Central memory CD8-positive, alpha-beta T cell (primary cell): Measurements from ENCODE around the gene EIF5AL1.
"Not testable (repeated sequence)": the region's sequence is repeated elsewhere in the genome, so short reads cannot be mapped to it uniquely, and the experiment has no call there.

Experiments used
- ATAC-seq: fragments of 150-1000 bp; cut with Tn5 transposase; replicated peaks from 2 replicates; pipeline ENCODE4 v1.10.0; 2022; ENCODE audit warnings: mild to moderate bottlenecking, moderate FRiP score, moderate number of reproducible peaks; ENCODE audit not compliant: poor library complexity, severe bottlenecking; ENCODE audit errors: extremely low read depth
- DNase-seq, 2 donors: peaks; one replicate each; pipeline ENCODE4 v3.0.0; 2021; ENCODE audit warnings: low spot score in 2 of 2
- H3K27ac Mint-ChIP-seq: one replicate; pipeline ENCODE4 v1.8.0; 2022; ENCODE audit warnings: low read depth, mild to moderate bottlenecking, moderate library complexity, mixed read lengths
- H3K27me3 Mint-ChIP-seq: one replicate; pipeline ENCODE4 v1.8.0; 2022; ENCODE audit warnings: mixed read lengths
- H3K36me3 Mint-ChIP-seq: one replicate; pipeline ENCODE4 v1.8.0; 2022; ENCODE audit warnings: mild to moderate bottlenecking, moderate library complexity, mixed read lengths; ENCODE audit not compliant: insufficient read depth
- H3K4me1 Mint-ChIP-seq: one replicate; pipeline ENCODE4 v1.8.0; 2022; ENCODE audit warnings: mixed read lengths
- H3K4me3 Mint-ChIP-seq: one replicate; pipeline ENCODE4 v1.8.0; 2022; ENCODE audit warnings: mild to moderate bottlenecking, moderate library complexity, mixed read lengths
- H3K9me3 Mint-ChIP-seq: one replicate; pipeline ENCODE4 v1.8.0; 2022; ENCODE audit warnings: mixed read lengths

EIF5AL1 gene

DNA sequence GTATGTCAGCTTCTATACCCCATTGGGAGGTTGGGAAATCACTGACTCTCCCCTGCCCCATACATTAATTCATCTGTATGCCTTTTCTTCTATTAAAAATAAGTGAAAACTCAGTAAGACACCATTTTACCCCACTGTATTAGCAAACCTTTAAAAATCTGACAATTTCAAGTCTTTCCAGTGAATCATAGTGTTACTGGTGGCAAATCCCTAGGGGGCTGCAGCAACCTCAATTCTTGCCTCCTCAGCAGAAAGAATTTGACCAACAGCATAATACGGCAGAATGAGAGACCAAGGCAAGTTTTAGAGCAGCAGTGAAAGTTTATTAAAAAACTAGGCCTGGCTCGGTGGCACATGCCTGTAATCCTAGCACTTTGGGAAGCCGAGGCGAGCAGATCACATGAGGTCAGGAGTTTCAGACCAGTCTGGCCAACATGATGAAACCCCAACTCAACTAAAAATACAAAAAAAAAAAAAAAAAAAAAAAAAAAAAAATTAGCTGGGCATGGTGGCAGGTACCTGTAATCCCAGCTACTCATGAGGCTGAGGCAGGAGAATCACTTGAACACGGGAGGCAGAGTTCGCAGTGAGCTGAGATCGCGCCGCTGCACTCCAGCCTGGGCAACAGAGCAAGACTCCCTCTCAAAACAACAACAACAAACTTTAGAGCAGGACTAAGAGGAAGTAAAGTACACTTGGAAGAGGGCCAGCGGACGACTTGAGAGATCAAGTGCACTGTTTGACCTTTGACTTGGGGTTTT, 21.0 kb downstream of the EIF5AL1 start:
- not testable (repeated sequence) for H3K4me1 Mint-ChIP-seq, H3K4me3 Mint-ChIP-seq, H3K27me3 Mint-ChIP-seq, DNase-seq, H3K36me3 Mint-ChIP-seq, ATAC-seq, H3K9me3 Mint-ChIP-seq, H3K27ac Mint-ChIP-seq

- DNase-seq, H3K27me3 Mint-ChIP-seq, H3K36me3 Mint-ChIP-seq, H3K9me3 Mint-ChIP-seq, H3K27ac Mint-ChIP-seq, H3K4me1 Mint-ChIP-seq, H3K4me3 Mint-ChIP-seq, ATAC-seq: not testable (repeated sequence)
Measured at GRCh38 chr10:79533903-79534175, 21.5 kb downstream of the EIF5AL1 start.

- not testable (repeated sequence) for ATAC-seq, H3K27me3 Mint-ChIP-seq, H3K4me1 Mint-ChIP-seq, H3K36me3 Mint-ChIP-seq, H3K4me3 Mint-ChIP-seq, H3K9me3 Mint-ChIP-seq, H3K27ac Mint-ChIP-seq, DNase-seq
Measured at GRCh38 chr10:79538311-79538710, 26.0 kb downstream of the EIF5AL1 start.

DNA sequence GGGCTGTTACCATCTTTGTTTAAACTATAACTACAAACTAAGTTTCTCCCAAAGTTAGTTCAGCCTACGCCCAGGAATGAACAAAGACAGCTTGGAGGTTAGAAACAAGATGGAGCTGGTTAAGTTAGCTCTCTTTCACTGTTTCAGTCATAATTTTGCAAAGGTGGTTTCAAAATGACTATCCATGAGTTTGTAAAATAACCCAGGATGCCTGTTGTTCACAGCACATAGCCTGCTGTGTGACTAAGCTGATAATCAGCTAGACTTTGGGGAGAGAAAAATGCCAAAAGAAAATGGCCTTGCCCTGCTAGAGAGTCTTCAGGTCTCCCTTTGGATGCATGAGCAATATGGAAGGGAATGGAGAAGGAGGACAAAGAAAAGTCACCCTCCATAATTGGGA, 28.6 kb downstream of the EIF5AL1 start:
- not testable (repeated sequence) for DNase-seq, H3K27ac Mint-ChIP-seq, H3K27me3 Mint-ChIP-seq, H3K36me3 Mint-ChIP-seq, H3K9me3 Mint-ChIP-seq, ATAC-seq, H3K4me1 Mint-ChIP-seq, H3K4me3 Mint-ChIP-seq

DNA sequence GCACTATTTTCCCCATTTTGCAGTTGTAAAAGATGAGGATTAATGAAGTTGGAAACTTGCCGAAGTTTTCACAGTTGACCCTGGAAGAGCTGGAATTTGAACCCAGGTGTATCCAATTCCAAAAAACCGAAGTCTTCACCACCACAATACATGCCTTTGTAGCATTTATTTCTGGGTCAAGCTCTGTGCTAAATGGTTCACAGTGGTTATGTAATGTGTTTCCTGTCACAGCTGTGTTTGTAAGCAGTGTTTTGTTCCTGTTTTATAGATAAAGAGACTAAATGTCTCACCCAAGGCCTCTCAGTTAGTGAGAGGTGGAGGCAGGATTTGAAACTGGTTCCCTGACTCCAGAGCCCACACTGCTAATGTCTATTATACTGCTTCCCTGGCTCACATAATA, 30.3 kb downstream of the EIF5AL1 start:
- no peaks in the 10 kb centered on the region for H3K4me1 Mint-ChIP-seq
- H3K27me3 Mint-ChIP-seq, result no peaks in the 10 kb centered on the region
- no peak overlapping the region for H3K4me3 Mint-ChIP-seq
- H3K9me3 Mint-ChIP-seq, result no peaks in the 10 kb centered on the region
- H3K27ac Mint-ChIP-seq, result no peak overlapping the region
- no peak for ATAC-seq
- no peaks in the 10 kb centered on the region for H3K36me3 Mint-ChIP-seq
- no peak for DNase-seq

GRCh38 chr10:79544408-79544807, 32.1 kb downstream of the EIF5AL1 start:
- H3K27ac Mint-ChIP-seq, result peak overlapping the region; percentile 72
- H3K36me3 Mint-ChIP-seq, H3K4me3 Mint-ChIP-seq, ATAC-seq, H3K27me3 Mint-ChIP-seq, DNase-seq, H3K9me3 Mint-ChIP-seq, H3K4me1 Mint-ChIP-seq: not testable (repeated sequence)

GRCh38 chr10:79544926-79545659, 32.8 kb downstream of the EIF5AL1 start:
- H3K4me1 Mint-ChIP-seq, H3K27me3 Mint-ChIP-seq, H3K36me3 Mint-ChIP-seq, H3K4me3 Mint-ChIP-seq, H3K9me3 Mint-ChIP-seq, H3K27ac Mint-ChIP-seq, ATAC-seq, DNase-seq: not testable (repeated sequence)

GRCh38 chr10:79547128-79547527, 34.8 kb downstream of the EIF5AL1 start:
- not testable (repeated sequence) for H3K4me1 Mint-ChIP-seq, H3K27me3 Mint-ChIP-seq, H3K4me3 Mint-ChIP-seq, H3K27ac Mint-ChIP-seq, H3K9me3 Mint-ChIP-seq, DNase-seq, H3K36me3 Mint-ChIP-seq, ATAC-seq

DNA sequence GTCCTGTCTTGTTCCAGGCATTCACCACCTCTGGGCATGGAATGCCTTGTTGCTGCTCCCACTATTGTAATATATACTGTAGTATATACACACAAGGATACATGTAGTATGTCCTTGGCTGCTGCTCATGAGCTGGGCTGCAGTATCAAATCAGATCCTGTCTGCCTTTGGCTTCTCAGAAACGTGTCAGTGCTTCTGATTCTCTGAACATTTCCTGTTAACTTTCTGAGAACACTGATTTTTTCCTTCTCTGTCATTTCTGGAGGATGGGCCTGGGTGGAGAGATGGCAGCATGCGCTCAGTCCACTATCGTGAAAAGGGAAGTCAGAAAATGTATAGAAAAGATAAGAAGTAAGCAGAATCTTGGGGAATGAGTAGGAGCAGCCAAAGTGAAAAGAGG, 35.6 kb downstream of the EIF5AL1 start:
- Mint-ChIP-seq H3K4me3 (no peak overlapping the region), H3K9me3 (no peaks in the 10 kb centered on the region), H3K36me3 (no peaks in the 10 kb centered on the region), H3K27me3 (no peaks in the 10 kb centered on the region), H3K4me1 (no peaks in the 10 kb centered on the region), H3K27ac (no peak overlapping the region)
- DNase-seq, result no peak
- ATAC-seq, result no peak

GRCh38 chr10:79552143-79552542, 39.8 kb downstream of the EIF5AL1 start:
- Mint-ChIP-seq H3K27ac (no peak overlapping the region), H3K4me3 (no peak overlapping the region), H3K4me1 (no peaks in the 10 kb centered on the region), H3K27me3 (no peaks in the 10 kb centered on the region), H3K36me3 (no peaks in the 10 kb centered on the region), H3K9me3 (no peaks in the 10 kb centered on the region)
- no peak for DNase-seq
- ATAC-seq, result no peak

GRCh38 chr10:79555354-79556309, 43.3 kb downstream of the EIF5AL1 start:
- Mint-ChIP-seq H3K4me3 (no peak overlapping the region), H3K27me3 (no peaks in the 10 kb centered on the region), H3K27ac (no peak overlapping the region), H3K9me3 (no peaks in the 10 kb centered on the region), H3K36me3 (no peaks in the 10 kb centered on the region), H3K4me1 (no peaks in the 10 kb centered on the region)
- ATAC-seq (no peak), DNase-seq (no peak)

GRCh38 chr10:79556961-79557360, 44.6 kb downstream of the EIF5AL1 start:
- H3K27ac Mint-ChIP-seq, H3K27me3 Mint-ChIP-seq, H3K36me3 Mint-ChIP-seq, H3K9me3 Mint-ChIP-seq, H3K4me3 Mint-ChIP-seq, ATAC-seq, DNase-seq, H3K4me1 Mint-ChIP-seq: not testable (repeated sequence)
